H1 (cell line): ENCODE data around the gene CSNK1G3. TPM values are rescaled to one million over a fixed set of nuclear protein-coding genes. Genes with fewer than 3 reads are reported as not detected.

Experiments used
- CTCF ChIA-PET: fragments of 300-600 bp; sonication (Branson Sonifier 250); formaldehyde crosslinking; loops from one replicate; lab custom pipeline; 2021; ENCODE audit not compliant: partially characterized antibody; lab: Charles Lee
- POLR2A ChIA-PET: fragments of 300-600 bp; sonication (Branson Sonifier 250); formaldehyde crosslinking; loops from one replicate; lab custom pipeline; 2021; ENCODE audit warnings: inconsistent platforms; ENCODE audit not compliant: partially characterized antibody; lab: Charles Lee
- DNase-seq, 2 experiments: peaks; one replicate each; pipeline versions ENCODE4 v3.0.0 to v3.0.0-alpha.2; 2010 to 2022; ENCODE audit warnings: low spot score in 2 of 2, low read depth in 1 of 2, mixed read lengths in 1 of 2
- FAIRE-seq: peaks from 2 replicates; lab custom pipeline; 2011; peaks lifted over from hg19 to GRCh38; lab: Jason Lieb, UNC
- H2AFZ ChIP-seq: 2 replicates; pipeline ENCODE4 v1.8.1; 2012; ENCODE audit warnings: low read length, inconsistent platforms
- H2AK5ac ChIP-seq: 2 replicates; pipeline ENCODE4 v1.6.1; 2013; ENCODE audit warnings: low read depth, low read length
- H2BK120ac ChIP-seq: replicated peaks from 2 replicates; pipeline ENCODE3; 2013; ENCODE audit warnings: low read depth, low read length, inconsistent platforms
- H2BK12ac ChIP-seq: 2 replicates; pipeline ENCODE4 v1.6.1; 2013; ENCODE audit warnings: low read depth, low read length
- H2BK15ac ChIP-seq: 2 replicates; pipeline ENCODE4 v1.6.1; 2013; ENCODE audit warnings: low read length
- H2BK20ac ChIP-seq: 2 replicates; pipeline ENCODE4 v1.6.1; 2013; ENCODE audit warnings: low read length
- H2BK5ac ChIP-seq: 2 replicates; pipeline ENCODE4 v1.6.1; 2013; ENCODE audit warnings: low read depth, low read length
- H3K14ac ChIP-seq: 2 replicates; pipeline ENCODE4 v1.6.1; 2013; ENCODE audit warnings: inconsistent platforms; ENCODE audit not compliant: insufficient read length
- H3K18ac ChIP-seq: 2 replicates; pipeline ENCODE4 v1.6.1; 2013; ENCODE audit warnings: low read length; ENCODE audit errors: extremely low read depth
- H3K23ac ChIP-seq: 2 replicates; pipeline ENCODE4 v1.6.1; 2013; ENCODE audit warnings: inconsistent platforms; ENCODE audit not compliant: insufficient read length
- H3K23me2 ChIP-seq: 2 replicates; pipeline ENCODE4 v1.6.1; 2013; ENCODE audit warnings: low read depth, low read length
- H3K27ac ChIP-seq: 2 replicates; pipeline ENCODE4 v1.6.1; 2011; ENCODE audit warnings: low read depth, low read length, inconsistent platforms
- H3K27me3 ChIP-seq, 4 experiments: replicated peaks in 1 of 4; 1 replicate in 1 of 4; 2 replicates in 3 of 4; pipeline versions ENCODE4 v1.6.1 to v1.8.1; 2011 to 2013; ENCODE audit warnings: low read length in 3 of 4, mild to moderate bottlenecking in 3 of 4, inconsistent platforms in 2 of 4, mixed read lengths in 2 of 4, moderate library complexity in 1 of 4; ENCODE audit not compliant: control insufficient read depth in 3 of 4, insufficient read depth in 3 of 4; ENCODE audit errors: extremely low read depth in 1 of 4
- H3K36me3 ChIP-seq, 4 experiments: 2 replicates each; pipeline versions ENCODE4 v1.6.1 to v1.8.1; 2011 to 2013; ENCODE audit warnings: mild to moderate bottlenecking in 4 of 4, low read length in 3 of 4, moderate library complexity in 2 of 4, control low read depth in 1 of 4, inconsistent platforms in 1 of 4; ENCODE audit not compliant: insufficient read depth in 4 of 4, control insufficient read depth in 2 of 4
- H3K4ac ChIP-seq: replicated peaks from 2 replicates; pipeline ENCODE3; 2013; ENCODE audit warnings: low read length, low read depth, mixed read lengths, inconsistent platforms; ENCODE audit not compliant: insufficient read length
- H3K4me1 ChIP-seq, 4 experiments: replicated peaks in 1 of 4; 1 replicate in 1 of 4; 2 replicates in 3 of 4; pipeline versions ENCODE4 v1.6.1 to v1.8.1; 2011 to 2013; ENCODE audit warnings: low read length in 3 of 4, inconsistent platforms in 2 of 4, mixed read lengths in 1 of 4; ENCODE audit not compliant: insufficient read depth in 4 of 4, control insufficient read depth in 3 of 4
- H3K4me2 ChIP-seq, 2 experiments: 2 replicates each; pipeline versions ENCODE4 v1.6.1 to v1.8.1; 2011 to 2013; ENCODE audit warnings: low read depth in 2 of 2, low read length in 2 of 2, control low read depth in 1 of 2, inconsistent platforms in 1 of 2, mild to moderate bottlenecking in 1 of 2; ENCODE audit not compliant: insufficient read depth in 1 of 2
- H3K4me3 ChIP-seq, 4 experiments: fragments of 200-600, 300-600 bp in 1 of 4; sonication (generic), shearing (Covaris generic), sonication (Bioruptor Twin) in 1 of 4; 2 replicates each; pipeline versions ENCODE4 v1.5.1 to v1.8.1; 2011 to 2016; ENCODE audit warnings: low read length in 4 of 4, low read depth in 3 of 4, control low read depth in 2 of 4, inconsistent platforms in 2 of 4, mild to moderate bottlenecking in 2 of 4, mixed read lengths in 1 of 4, moderate library complexity in 1 of 4; ENCODE audit not compliant: insufficient read depth in 2 of 4; ENCODE audit errors: extremely low read depth in 1 of 4
- H3K56ac ChIP-seq: replicated peaks from 2 replicates; pipeline ENCODE3; 2013; ENCODE audit warnings: low read depth, mild to moderate bottlenecking, mixed read lengths, low read length, inconsistent platforms; ENCODE audit not compliant: insufficient read length
- H3K79me1 ChIP-seq: 2 replicates; pipeline ENCODE4 v1.6.1; 2013; ENCODE audit warnings: low read depth, low read length, control low read depth
- H3K79me2 ChIP-seq, 2 experiments: 2 replicates each; pipeline versions ENCODE4 v1.6.1 to v1.8.1; 2012 to 2013; ENCODE audit warnings: low read length in 2 of 2, mild to moderate bottlenecking in 2 of 2, inconsistent platforms in 1 of 2; ENCODE audit not compliant: insufficient read depth in 2 of 2, control insufficient read depth in 1 of 2
- H3K9ac ChIP-seq, 4 experiments: replicated peaks in 1 of 4; 1 replicate in 1 of 4; 2 replicates in 3 of 4; pipeline versions ENCODE4 v1.6.1 to v1.8.1; 2011 to 2013; ENCODE audit warnings: low read depth in 3 of 4, low read length in 3 of 4, control low read depth in 2 of 4, mild to moderate bottlenecking in 2 of 4, moderate library complexity in 2 of 4, inconsistent platforms in 1 of 4; ENCODE audit errors: extremely low read depth in 1 of 4
- H3K9me3 ChIP-seq, 2 experiments: 2 replicates each; pipeline versions ENCODE4 v1.6.1 to v1.8.1; 2012 to 2013; ENCODE audit warnings: mild to moderate bottlenecking in 2 of 2, moderate library complexity in 2 of 2, control low read depth in 1 of 2, inconsistent platforms in 1 of 2, low read depth in 1 of 2, low read length in 1 of 2, mixed read lengths in 1 of 2; ENCODE audit not compliant: insufficient read depth in 2 of 2
- H4K20me1 ChIP-seq, 2 experiments: replicated peaks in 1 of 2; 2 replicates each; pipeline versions ENCODE3 to v1.8.1; 2011 to 2013; ENCODE audit warnings: inconsistent platforms in 2 of 2, low read length in 2 of 2, mild to moderate bottlenecking in 1 of 2; ENCODE audit not compliant: insufficient read depth in 2 of 2, control insufficient read depth in 1 of 2
- H4K5ac ChIP-seq: 2 replicates; pipeline ENCODE4 v1.6.1; 2013; ENCODE audit warnings: low read length, low read depth, mixed read lengths, inconsistent platforms; ENCODE audit not compliant: insufficient read length
- H4K8ac ChIP-seq: 2 replicates; pipeline ENCODE4 v1.8.0; 2013; ENCODE audit warnings: mild to moderate bottlenecking, moderate library complexity, low read length, inconsistent platforms; ENCODE audit not compliant: insufficient read depth; ENCODE audit errors: extremely low read depth
- H4K91ac ChIP-seq: replicated peaks from 2 replicates; pipeline ENCODE3; 2013; ENCODE audit warnings: low read length, mixed read lengths, inconsistent platforms; ENCODE audit not compliant: insufficient read length
- EP300 ChIP-seq, 2 experiments: IDR thresholded peaks; 1 replicate in 1 of 2; 2 replicates in 1 of 2; pipeline ENCODE4 v1.6.1; 2011 to 2012; ENCODE audit warnings: low read depth in 2 of 2, low read length in 2 of 2, mild to moderate bottlenecking in 2 of 2, borderline replicate concordance in 1 of 2, inconsistent platforms in 1 of 2, moderate library complexity in 1 of 2
- GTF2F1 ChIP-seq: IDR thresholded peaks from 2 replicates; pipeline ENCODE4 v1.6.1; 2012; ENCODE audit warnings: low read depth, low read length, improper control_type of control experiment, borderline replicate concordance
- HDAC6 ChIP-seq: IDR thresholded peaks from one replicate; pipeline ENCODE4 v1.7.1; 2012; ENCODE audit warnings: low read depth, mild to moderate bottlenecking, inconsistent platforms, low read length, moderate library complexity
- JUN ChIP-seq: IDR thresholded peaks from 2 replicates; pipeline ENCODE4 v1.6.1; 2011; ENCODE audit warnings: low read depth, mild to moderate bottlenecking, improper control_type of control experiment, low read length
- JUND ChIP-seq: IDR thresholded peaks from 2 replicates; pipeline ENCODE4 v1.6.1; 2011; ENCODE audit warnings: mild to moderate bottlenecking, improper control_type of control experiment, low read length
- POU5F1 ChIP-seq: IDR thresholded peaks from 2 replicates; pipeline ENCODE4 v1.6.1; 2011; ENCODE audit warnings: low read depth, mild to moderate bottlenecking, low read length, moderate library complexity
- RAD21 ChIP-seq, 2 experiments: IDR thresholded peaks in 1 of 2; conservative IDR thresholded peaks in 1 of 2; 2 replicates each; pipeline ENCODE4 v1.6.1; 2011; ENCODE audit warnings: low read depth in 2 of 2, low read length in 2 of 2, improper control_type of control experiment in 1 of 2, inconsistent platforms in 1 of 2, mild to moderate bottlenecking in 1 of 2, moderate library complexity in 1 of 2
- RBBP5 ChIP-seq: IDR thresholded peaks from 2 replicates; pipeline ENCODE4 v1.7.1; 2012; ENCODE audit warnings: low read depth, mild to moderate bottlenecking, inconsistent platforms, low read length, moderate library complexity, borderline replicate concordance
- SP1 ChIP-seq: IDR thresholded peaks from 2 replicates; pipeline ENCODE4 v1.6.1; 2011; ENCODE audit warnings: low read depth, low read length
- polyA plus RNA-seq, 7 experiments: library from polyadenylated mRNA; depleted of rRNA in 3 of 7; stranded (reverse) in 5 of 7; unstranded in 2 of 7; fragments of >200 nt in 5 of 7; fragments of 200-250 nt in 2 of 7; gene quantifications; 1 replicate in 5 of 7; 2 replicates in 1 of 7; 4 replicates in 1 of 7; pipeline versions ENCODE4 v1.2.1 to v1.2.3, GENCODE V29; 2011 to 2013; ENCODE audit warnings: missing spikeins in 2 of 7, mixed read lengths in 2 of 7
- total RNA-seq: library from RNA; stranded (reverse); fragmentation: NEBNext Ultra II Directional; extraction: Animal tissue kit (Norgen Biotek cat#: 25700); gene quantifications from 2 replicates; pipeline ENCODE4 v1.2.1, GENCODE V29; 2021

Gene CSNK1G3
- total and polyA plus RNA-seq, 2 of the 8 experiments (the other 6 are each of a cell fraction or from before 2014, with no cell fraction given), result 10.6 to 58.9 TPM

GRCh38 chr5:123520677-123521247, 8.8 kb downstream of the CSNK1G3 start:
- H4K20me1 ChIP-seq, result peaks cover 1 to 4% of the 10 kb centered on the region in 2 experiments
- peaks cover 4% of the 10 kb centered on the region; the same call in 1 of the 2 replicates for H3K79me1 ChIP-seq
- H3K27ac ChIP-seq, result no peak overlapping the region
- H3K23ac ChIP-seq, result no peak overlapping the region
- H3K9ac ChIP-seq, result no peak overlapping the region
- no peak overlapping the region for H2AFZ ChIP-seq
- TF ChIP-seq EP300 (IDR thresholded peaks at IDR 0.05; ENCODE audit: borderline replicate concordance in 1 of 2, low read depth in 2 of 2, low read length in 2 of 2) (no peak), POU5F1 (no peak), SP1 (no peak), HDAC6 (no peak), JUN (no peak), GTF2F1 (no peak), RBBP5 (no peak), RAD21 (IDR thresholded peaks at IDR 0.05 in 1 of 2, conservative IDR thresholded peaks at IDR 0.05 in 1 of 2; ENCODE audit: low read depth in 2 of 2, low read length in 2 of 2) (no peak), JUND (no peak)
- no peak overlapping the region for H2BK12ac ChIP-seq
- no peak overlapping the region for H4K91ac ChIP-seq
- H2AK5ac ChIP-seq, result no peak overlapping the region
- H3K4me2 ChIP-seq, result no peak overlapping the region
- ChIA-PET CTCF (interaction anchor here (0.6 kb wide), 1 partner anchor 9 kb away, joined by 3 read pairs; no protein-coding TSS in a partner anchor), POLR2A (interaction anchor here (1.7 kb wide), 1 partner anchor 8 kb away, joined by 5 read pairs; no protein-coding TSS in a partner anchor)
- H3K9me3 ChIP-seq, result no peaks in the 10 kb centered on the region
- H3K56ac ChIP-seq, result no peak overlapping the region
- H2BK20ac ChIP-seq, result no peak overlapping the region
- peaks cover 20 to 98% of the 10 kb centered on the region in 2 experiments for H3K79me2 ChIP-seq
- H3K14ac ChIP-seq, result no peak overlapping the region
- no peak for FAIRE-seq
- H4K8ac ChIP-seq, result no peak overlapping the region
- H2BK120ac ChIP-seq, result no peak overlapping the region
- no peaks in the 10 kb centered on the region for H3K23me2 ChIP-seq
- no peak overlapping the region for H2BK15ac ChIP-seq
- no peak overlapping the region for H3K18ac ChIP-seq
- no peak overlapping the region for H3K4ac ChIP-seq
- no peak for DNase-seq
- H3K4me1 ChIP-seq, result peaks cover 0 to 8% (median 1%) of the 10 kb centered on the region in 4 experiments; a peak in 1 of 7 replicates
- H3K36me3 ChIP-seq, result no peaks in the 10 kb centered on the region
- H2BK5ac ChIP-seq, result no peak overlapping the region
- H3K4me3 ChIP-seq, result no peak overlapping the region
- H3K27me3 ChIP-seq, result no peaks in the 10 kb centered on the region
- H4K5ac ChIP-seq, result no peak overlapping the region
